SK-N-SH treated with all-trans-retinoic acid at 6 μM for 48 hours (cell line): ENCODE measurements around the gene XK.

ENCODE experiments used
- GLIS3 ChIP-seq: fragments of 250-450 bp; sonication (Bioruptor Pico); IDR thresholded peaks from 2 replicates; pipeline ENCODE4 v1.5.0; 2020; ENCODE audit warnings: mild to moderate bottlenecking, moderate library complexity
- RARB ChIP-seq: fragments of 250-450 bp; sonication (Bioruptor Pico); IDR thresholded peaks from 2 replicates; pipeline ENCODE4 v1.8.0; 2021; ENCODE audit warnings: mild to moderate bottlenecking, moderate library complexity
- SNAI2 ChIP-seq: fragments of 250-450 bp; sonication (Bioruptor Pico); IDR thresholded peaks from 2 replicates; pipeline ENCODE4 v1.5.0; 2020; ENCODE audit warnings: mild to moderate bottlenecking, moderate library complexity
- TF ChIP-seq, protein P1 (sequence below): fragments of 250-450 bp; sonication (Bioruptor Pico); IDR thresholded peaks from 2 replicates; pipeline ENCODE4 v1.8.0; 2020; ENCODE audit warnings: mild to moderate bottlenecking, moderate library complexity, borderline replicate concordance

DNA sequence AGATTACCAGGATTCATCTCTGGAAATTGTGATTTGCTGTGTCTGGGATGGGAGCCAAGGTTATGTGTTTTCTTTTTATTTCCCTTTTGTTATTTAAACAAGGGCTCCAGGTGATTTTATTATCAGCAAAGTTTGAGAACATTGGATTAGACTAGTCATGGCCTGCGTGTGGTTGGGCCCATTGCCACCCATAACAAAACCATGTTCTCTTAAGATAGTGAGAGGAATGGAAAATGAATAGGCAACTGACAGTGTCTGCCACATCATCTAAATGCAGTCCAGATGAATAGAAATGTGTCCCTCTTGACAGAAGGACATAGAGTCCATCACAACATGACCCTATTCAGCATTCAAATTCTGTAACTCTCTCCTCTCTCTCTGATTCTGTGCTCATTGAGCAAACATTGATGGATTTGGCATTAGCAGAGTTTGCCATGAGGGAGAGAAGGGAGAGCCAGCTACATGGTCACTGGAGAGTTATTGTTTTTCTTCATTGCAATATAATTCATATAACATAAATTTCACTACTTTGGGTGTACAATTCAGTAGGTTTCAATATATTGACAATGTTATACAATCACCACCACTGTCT is 11.7 kb downstream of the XK start:
- TF ChIP-seq RARB (CRISPR knock-in tag) (no peak), SNAI2 (CRISPR knock-in tag) (no peak), GLIS3 (no peak)
- TF ChIP-seq, protein P1, sequence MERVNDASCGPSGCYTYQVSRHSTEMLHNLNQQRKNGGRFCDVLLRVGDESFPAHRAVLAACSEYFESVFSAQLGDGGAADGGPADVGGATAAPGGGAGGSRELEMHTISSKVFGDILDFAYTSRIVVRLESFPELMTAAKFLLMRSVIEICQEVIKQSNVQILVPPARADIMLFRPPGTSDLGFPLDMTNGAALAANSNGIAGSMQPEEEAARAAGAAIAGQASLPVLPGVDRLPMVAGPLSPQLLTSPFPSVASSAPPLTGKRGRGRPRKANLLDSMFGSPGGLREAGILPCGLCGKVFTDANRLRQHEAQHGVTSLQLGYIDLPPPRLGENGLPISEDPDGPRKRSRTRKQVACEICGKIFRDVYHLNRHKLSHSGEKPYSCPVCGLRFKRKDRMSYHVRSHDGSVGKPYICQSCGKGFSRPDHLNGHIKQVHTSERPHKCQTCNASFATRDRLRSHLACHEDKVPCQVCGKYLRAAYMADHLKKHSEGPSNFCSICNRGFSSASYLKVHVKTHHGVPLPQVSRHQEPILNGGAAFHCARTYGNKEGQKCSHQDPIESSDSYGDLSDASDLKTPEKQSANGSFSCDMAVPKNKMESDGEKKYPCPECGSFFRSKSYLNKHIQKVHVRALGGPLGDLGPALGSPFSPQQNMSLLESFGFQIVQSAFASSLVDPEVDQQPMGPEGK (CRISPR knock-in tag): no peak
